CD4-positive, CD25-positive, alpha-beta regulatory T cell (primary cell): ENCODE results near the gene ZNF212. TPM values are rescaled to one million over a fixed set of nuclear protein-coding genes. Genes with fewer than 3 reads are reported as not detected.

Experiments used
- ATAC-seq, 2 donors: fragments of 150-1000 bp; cut with Tn5 transposase; one replicate each; pipeline ENCODE4 v1.10.0; 2021; ENCODE audit warnings: low read depth in 2 of 2, moderate number of reproducible peaks in 2 of 2, moderate library complexity in 1 of 2
- DNase-seq, 3 donors: peaks; one replicate each; pipeline versions ENCODE4 v3.0.0 to v3.0.0-alpha.2; 2012 to 2022; ENCODE audit warnings: mixed read lengths in 1 of 3
- H3K27ac ChIP-seq: one replicate; pipeline ENCODE4 v1.7.0; 2013; ENCODE audit warnings: mild to moderate bottlenecking, low read length; ENCODE audit not compliant: insufficient read depth, poor library complexity, severe bottlenecking
- H3K27me3 ChIP-seq: one replicate; pipeline ENCODE4 v1.7.0; 2013; ENCODE audit warnings: low read length; ENCODE audit not compliant: control insufficient read depth, insufficient read depth
- H3K36me3 ChIP-seq: one replicate; pipeline ENCODE4 v1.7.0; 2013; ENCODE audit warnings: mild to moderate bottlenecking, low read length, moderate library complexity; ENCODE audit not compliant: control insufficient read depth, insufficient read depth
- H3K4me1 ChIP-seq: 2 replicates; pipeline ENCODE4 v1.7.0; 2013; ENCODE audit warnings: mild to moderate bottlenecking, low read length; ENCODE audit not compliant: insufficient read depth, control insufficient read depth, poor library complexity, severe bottlenecking
- H3K4me3 ChIP-seq: one replicate; pipeline ENCODE4 v1.7.0; 2013; ENCODE audit warnings: low read depth, mild to moderate bottlenecking, low read length, moderate library complexity
- H3K9me3 ChIP-seq, 2 experiments: 1 replicate in 1 of 2; 2 replicates in 1 of 2; pipeline ENCODE4 v1.7.0; 2013; ENCODE audit warnings: low read length in 2 of 2, mild to moderate bottlenecking in 1 of 2, moderate library complexity in 1 of 2; ENCODE audit not compliant: control insufficient read depth in 2 of 2
- H3K27ac Mint-ChIP-seq, 3 donors: one replicate each; pipeline ENCODE4 v1.8.0; 2020 to 2022; ENCODE audit warnings: mild to moderate bottlenecking in 3 of 3, mixed read lengths in 3 of 3, moderate library complexity in 2 of 3
- H3K27me3 Mint-ChIP-seq: one replicate; pipeline ENCODE4 v1.8.0; 2022; ENCODE audit warnings: mild to moderate bottlenecking, mixed read lengths
- H3K36me3 Mint-ChIP-seq: one replicate; pipeline ENCODE4 v1.8.0; 2020; ENCODE audit warnings: mixed read lengths
- H3K4me1 Mint-ChIP-seq, 4 donors: one replicate each; pipeline ENCODE4 v1.8.0; 2020 to 2022; ENCODE audit warnings: mixed read lengths in 4 of 4, mild to moderate bottlenecking in 1 of 4
- H3K4me3 Mint-ChIP-seq, 4 donors: one replicate each; pipeline ENCODE4 v1.8.0; 2020 to 2022; ENCODE audit warnings: mild to moderate bottlenecking in 4 of 4, mixed read lengths in 4 of 4, moderate library complexity in 3 of 4
- H3K9me3 Mint-ChIP-seq, 7 donors: one replicate each; pipeline ENCODE4 v1.8.0; 2020 to 2022; ENCODE audit warnings: mixed read lengths in 7 of 7, mild to moderate bottlenecking in 3 of 7, moderate library complexity in 2 of 7
- polyA plus RNA-seq, 4 donors: library from polyadenylated mRNA; unstranded; fragments of 300-500 nt; fragmentation: Illumina TruSeq; gene quantifications; one replicate each; pipeline ENCODE4 v1.2.3, GENCODE V29; 2021
- total RNA-seq: library from RNA; stranded (reverse); gene quantifications from one replicate; pipeline ENCODE4 v1.2.3, GENCODE V29; 2022

The ZNF212 gene
- total and polyA plus RNA-seq, 5 donors from 2014 or later: 3.3 to 14.2 (median 7.6) TPM

DNA sequence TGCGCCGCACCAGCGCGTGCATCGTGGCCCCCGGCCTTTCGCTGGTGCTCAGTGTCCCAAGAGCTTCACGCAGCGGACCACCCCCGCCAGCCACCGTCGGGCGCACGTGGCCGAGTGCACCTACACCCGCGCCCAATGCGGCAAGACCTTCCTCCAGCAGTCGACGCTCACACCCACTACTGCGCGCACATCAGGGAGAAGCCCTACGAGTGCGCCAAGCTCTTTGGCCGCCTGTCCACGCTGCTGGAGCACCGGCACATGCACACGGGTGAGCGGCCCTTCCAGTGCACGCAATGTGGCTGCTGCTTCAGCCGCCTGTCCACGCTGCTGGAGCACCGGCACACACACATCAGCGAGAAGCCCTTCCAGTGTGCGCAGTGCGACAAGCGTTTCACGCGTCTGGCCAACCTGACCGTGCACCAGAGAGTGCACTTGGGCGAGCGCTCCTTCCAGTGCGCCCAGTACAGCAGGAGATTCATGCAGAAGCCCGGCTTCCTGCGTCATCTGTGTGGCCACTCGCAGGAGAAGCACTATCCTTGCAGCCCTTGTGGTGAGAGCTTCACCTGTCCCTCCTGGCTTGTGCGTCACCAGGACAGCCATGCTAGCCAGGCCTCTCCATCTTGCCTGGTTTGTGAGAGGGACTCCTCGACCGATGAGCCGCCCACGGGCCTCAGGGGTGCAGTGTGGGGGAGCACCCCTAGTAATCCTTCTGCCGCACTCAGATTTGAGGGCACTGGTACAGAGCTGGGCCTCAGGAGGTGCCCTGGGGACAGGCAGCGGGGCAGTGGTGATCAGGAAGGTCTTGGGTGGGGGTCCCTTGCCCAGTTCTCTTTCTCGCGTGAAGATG lies 55.4 kb downstream of the ZNF212 start:
- Histone ChIP-seq H3K27me3 (no peaks in the 10 kb centered on the region), H3K4me1 (no peaks in the 10 kb centered on the region), H3K27ac (no peak overlapping the region), H3K36me3 (peaks cover 3% of the 10 kb centered on the region), H3K9me3 (no peaks in the 10 kb centered on the region), H3K4me3 (no peak overlapping the region)
- no peaks in the 10 kb centered on the region for H3K27me3 Mint-ChIP-seq
- peaks cover 12% of the 10 kb centered on the region for H3K36me3 Mint-ChIP-seq
- no peak overlapping the region for H3K27ac Mint-ChIP-seq
- DNase-seq (no peak), ATAC-seq (no peak)
- no peak overlapping the region for H3K4me3 Mint-ChIP-seq
- H3K4me1 Mint-ChIP-seq: peaks cover 5 to 15% (median 7%) of the 10 kb centered on the region in 4 donors
- H3K9me3 Mint-ChIP-seq: peaks cover 0 to 1% (median 0%) of the 10 kb centered on the region in 7 donors

GRCh38 chr7:149295481-149295850 lies 56.0 kb downstream of the ZNF212 start:
- DNase-seq (no peak), ATAC-seq (no peak)
- H3K4me1 Mint-ChIP-seq: peaks cover 5 to 15% (median 7%) of the 10 kb centered on the region in 4 donors
- peaks cover 0 to 1% (median 0%) of the 10 kb centered on the region in 7 donors for H3K9me3 Mint-ChIP-seq
- Histone ChIP-seq H3K36me3 (peaks cover 3% of the 10 kb centered on the region), H3K4me1 (no peaks in the 10 kb centered on the region), H3K27ac (no peak overlapping the region), H3K9me3 (no peaks in the 10 kb centered on the region), H3K27me3 (no peaks in the 10 kb centered on the region), H3K4me3 (no peak overlapping the region)
- no peaks in the 10 kb centered on the region for H3K27me3 Mint-ChIP-seq
- H3K27ac Mint-ChIP-seq: no peak overlapping the region
- H3K4me3 Mint-ChIP-seq: no peak overlapping the region
- peaks cover 12% of the 10 kb centered on the region for H3K36me3 Mint-ChIP-seq

DNA sequence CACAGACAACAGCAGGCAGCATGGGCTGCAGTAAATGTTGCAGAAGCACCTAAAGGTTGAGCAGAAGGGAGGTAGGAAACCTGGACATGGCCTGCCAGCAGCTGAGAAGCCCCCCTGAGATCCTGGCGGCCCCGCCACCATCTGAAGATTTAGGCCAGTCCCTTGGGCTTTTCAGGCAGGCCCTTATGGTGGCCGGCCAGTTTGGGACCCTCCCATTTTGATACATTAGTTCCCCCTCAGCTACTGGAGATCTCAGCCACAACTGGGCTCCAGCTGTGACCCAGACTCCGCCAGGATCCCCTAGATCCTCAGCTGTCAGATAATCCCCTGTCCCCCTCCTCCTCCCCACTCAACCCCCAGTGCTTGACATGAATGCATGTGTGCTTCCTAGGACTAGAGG lies 56.9 kb downstream of the ZNF212 start:
- Mint-ChIP-seq H3K4me1 (peaks cover 5 to 11% (median 7%) of the 10 kb centered on the region in 4 donors), H3K9me3 (peaks cover 0 to 1% (median 0%) of the 10 kb centered on the region in 7 donors), H3K36me3 (peaks cover 12% of the 10 kb centered on the region), H3K4me3 (no peak overlapping the region), H3K27ac (no peak overlapping the region), H3K27me3 (peaks cover 4% of the 10 kb centered on the region)
- Histone ChIP-seq H3K27me3 (no peaks in the 10 kb centered on the region), H3K9me3 (no peaks in the 10 kb centered on the region), H3K4me3 (no peak overlapping the region), H3K36me3 (peaks cover 3% of the 10 kb centered on the region), H3K27ac (no peak overlapping the region), H3K4me1 (no peaks in the 10 kb centered on the region)
- DNase-seq: no peak
- ATAC-seq: no peak

- peaks cover 0 to 1% (median 0%) of the 10 kb centered on the region in 7 donors for H3K9me3 Mint-ChIP-seq
- peaks cover 5% of the 10 kb centered on the region for H3K27me3 Mint-ChIP-seq
- no peak overlapping the region for H3K4me3 Mint-ChIP-seq
- peaks cover 9% of the 10 kb centered on the region for H3K36me3 Mint-ChIP-seq
- Histone ChIP-seq H3K27ac (no peak overlapping the region), H3K4me1 (no peaks in the 10 kb centered on the region), H3K27me3 (no peaks in the 10 kb centered on the region), H3K4me3 (no peak overlapping the region), H3K9me3 (no peaks in the 10 kb centered on the region), H3K36me3 (peaks cover 3% of the 10 kb centered on the region)
- H3K27ac Mint-ChIP-seq: peak overlapping the region in 2 of 3 donors; percentile 37 to 84
- ATAC-seq: no peak
- H3K4me1 Mint-ChIP-seq: peaks cover 5 to 11% (median 7%) of the 10 kb centered on the region in 4 donors
- DNase-seq: peak in 1 of 3 donors; percentile 19
Observed at GRCh38 chr7:149297034-149297755, 57.7 kb downstream of the ZNF212 start.

DNA sequence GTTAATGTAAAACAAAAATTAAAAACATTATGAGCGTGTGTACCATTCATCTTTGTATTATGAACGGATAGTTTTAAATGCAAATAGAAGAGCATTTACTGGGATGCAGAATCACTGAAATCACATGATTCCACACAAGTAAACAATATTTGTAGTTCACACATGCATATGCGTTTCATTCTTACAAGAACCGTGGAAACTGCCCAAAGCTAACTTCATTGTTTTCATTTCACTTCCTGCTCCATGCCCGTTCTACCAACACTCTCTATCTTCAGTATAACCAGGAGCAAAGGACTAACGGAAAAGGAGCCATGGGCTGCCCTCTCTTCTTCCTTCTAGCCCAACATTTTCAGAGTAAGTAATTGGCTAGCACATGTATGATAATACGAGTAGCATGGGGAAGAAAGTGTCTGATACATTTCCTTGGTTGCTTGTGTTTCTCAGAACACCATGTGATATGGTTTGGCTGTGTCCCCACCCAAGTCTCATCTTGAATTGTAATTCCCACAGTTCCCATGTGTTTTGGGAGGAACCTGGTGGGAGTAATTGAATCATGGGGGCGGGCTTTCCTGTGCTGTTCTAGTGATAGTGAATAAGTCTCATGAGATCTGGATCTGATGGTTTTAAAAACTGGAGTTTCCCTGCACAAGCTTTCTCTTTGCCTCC lies 61.3 kb downstream of the ZNF212 start:
- Histone ChIP-seq H3K9me3 (no peaks in the 10 kb centered on the region), H3K4me1 (no peaks in the 10 kb centered on the region), H3K27ac (no peak overlapping the region), H3K4me3 (no peak overlapping the region), H3K36me3 (no peaks in the 10 kb centered on the region), H3K27me3 (no peaks in the 10 kb centered on the region)
- Mint-ChIP-seq H3K27ac (peak overlapping the region in 1 of 3 donors; percentile 28), H3K4me1 (peaks cover 5 to 11% (median 7%) of the 10 kb centered on the region in 4 donors), H3K27me3 (peaks cover 5% of the 10 kb centered on the region), H3K36me3 (peaks cover 3% of the 10 kb centered on the region), H3K9me3 (peaks cover 0 to 1% (median 0%) of the 10 kb centered on the region in 7 donors), H3K4me3 (no peak overlapping the region)
- no peak for ATAC-seq
- DNase-seq: no peak

DNA sequence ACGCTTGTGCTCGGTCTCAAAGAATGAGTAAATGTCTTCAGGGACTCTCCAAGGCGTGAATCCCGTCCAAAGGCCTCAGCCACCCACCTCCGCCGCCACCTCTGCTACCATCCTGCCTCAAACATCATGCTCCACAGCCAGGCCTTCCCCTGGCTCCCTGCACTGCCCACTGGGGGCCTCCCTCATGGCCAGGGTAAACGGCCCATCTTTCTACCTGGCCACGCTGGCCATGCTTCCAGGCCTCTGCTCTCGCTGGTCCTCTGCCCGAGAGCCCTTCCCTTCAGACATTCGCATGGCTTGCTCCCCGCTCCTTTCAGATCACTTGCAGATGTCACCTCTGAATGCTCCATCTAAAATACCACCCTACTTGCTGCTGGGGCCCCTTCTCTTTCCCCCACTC lies 62.8 kb downstream of the ZNF212 start:
- Histone ChIP-seq H3K36me3 (no peaks in the 10 kb centered on the region), H3K4me3 (no peak overlapping the region), H3K9me3 (no peaks in the 10 kb centered on the region), H3K4me1 (no peaks in the 10 kb centered on the region), H3K27ac (no peak overlapping the region), H3K27me3 (no peaks in the 10 kb centered on the region)
- H3K27me3 Mint-ChIP-seq: peaks cover 5% of the 10 kb centered on the region
- H3K4me3 Mint-ChIP-seq: no peak overlapping the region
- peaks cover 0 to 6% (median 2%) of the 10 kb centered on the region in 4 donors for H3K4me1 Mint-ChIP-seq
- DNase-seq (no peak), ATAC-seq (no peak)
- H3K36me3 Mint-ChIP-seq: no peaks in the 10 kb centered on the region
- no peak overlapping the region for H3K27ac Mint-ChIP-seq
- peaks cover 0 to 1% (median 0%) of the 10 kb centered on the region in 7 donors for H3K9me3 Mint-ChIP-seq

DNA sequence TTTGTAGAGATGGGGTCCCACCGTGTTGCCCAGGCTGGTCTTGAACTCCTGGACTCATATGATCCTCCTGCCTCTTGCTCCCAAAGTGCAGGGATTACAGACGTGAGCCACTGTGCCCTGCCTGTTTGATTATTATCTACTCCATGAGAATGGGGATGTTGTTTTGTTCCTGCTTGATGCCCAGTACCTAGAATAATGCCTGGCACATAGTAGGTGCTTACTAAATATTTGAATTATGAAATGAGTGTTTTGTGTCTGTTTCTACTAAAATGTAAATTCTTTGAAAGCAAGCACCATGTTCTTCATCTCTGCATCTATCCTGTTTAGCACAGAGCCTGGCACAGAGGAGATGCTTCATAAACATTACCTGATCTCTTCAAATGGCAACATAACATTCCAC lies 63.4 kb downstream of the ZNF212 start:
- H3K4me3 Mint-ChIP-seq: no peak overlapping the region
- DNase-seq: no peak

More for the DNA sequence above, 63.4 kb downstream of the ZNF212 start:
- Mint-ChIP-seq H3K36me3 (no peaks in the 10 kb centered on the region), H3K27me3 (peaks cover 5% of the 10 kb centered on the region), H3K27ac (no peak overlapping the region), H3K4me1 (peaks cover 0 to 3% (median 0%) of the 10 kb centered on the region in 4 donors), H3K9me3 (peaks cover 0 to 2% (median 0%) of the 10 kb centered on the region in 7 donors)
- Histone ChIP-seq H3K9me3 (no peaks in the 10 kb centered on the region), H3K27ac (no peak overlapping the region), H3K27me3 (no peaks in the 10 kb centered on the region), H3K4me3 (no peak overlapping the region), H3K4me1 (no peaks in the 10 kb centered on the region), H3K36me3 (no peaks in the 10 kb centered on the region)
- ATAC-seq: no peak
